Measurements from ENCODE around the gene EPHA10. TPM values are rescaled to one million over a fixed set of nuclear protein-coding genes. Genes with fewer than 3 reads are reported as not detected.
"Not testable (repeated sequence)": the region's sequence is repeated elsewhere in the genome, so short reads cannot be mapped to it uniquely, and the experiment has no call there.

The EPHA10 gene
- total and polyA plus RNA-seq, 9 donors = 0.04 to 0.27 (median 0.07) TPM; not detected in 4

DNA sequence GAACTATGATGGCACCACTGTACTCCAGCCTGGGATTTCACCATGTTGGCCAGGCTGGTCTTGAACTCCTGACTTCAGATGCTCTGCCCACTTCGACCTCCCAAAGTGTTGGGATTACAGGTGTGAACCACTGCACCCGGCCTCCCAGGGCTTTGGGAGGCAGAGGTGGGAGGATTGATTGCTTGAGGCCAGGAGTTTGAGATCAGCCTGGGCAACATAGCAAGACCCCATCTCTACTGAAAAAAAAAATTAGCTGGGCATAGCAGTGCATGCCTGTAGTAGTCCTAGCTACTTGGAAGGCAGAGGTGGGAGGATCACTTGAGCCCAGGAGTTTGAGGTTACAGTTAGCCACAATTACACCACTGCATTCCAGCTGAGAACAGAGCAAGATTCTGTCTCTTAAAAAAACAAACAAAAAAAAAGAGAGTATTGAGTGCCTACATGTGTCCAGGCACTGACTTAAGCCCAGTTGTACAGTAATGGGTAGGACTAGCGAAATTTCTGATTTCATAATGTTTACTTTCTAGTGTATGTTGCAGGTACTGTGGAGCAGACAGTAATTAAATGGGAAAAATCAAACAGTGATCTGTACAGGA, 32.9 kb upstream of the EPHA10 start:
- DNase-seq = no peak
- Histone ChIP-seq H3K4me1 (ENCODE audit: control insufficient read depth, insufficient read depth, low read length) (peaks cover 14% of the 10 kb centered on the region), H3K9me3 (replicated peaks; ENCODE audit: control insufficient read depth, low read depth, low read length) (no peaks in the 10 kb centered on the region), H3K4me3 (ENCODE audit: low read length) (no peak overlapping the region), H3K27me3 (ENCODE audit: control insufficient read depth, insufficient read depth, low read length) (peaks cover 16% of the 10 kb centered on the region), H3K27ac (ENCODE audit: low read length) (no peak overlapping the region), H3K36me3 (ENCODE audit: control insufficient read depth, insufficient read depth, low read length) (peaks cover 13% of the 10 kb centered on the region)
- WGBS (ENCODE audit: insufficient coverage) = 82% methylated on average over 1 of the region's 3 CpGs

DNA sequence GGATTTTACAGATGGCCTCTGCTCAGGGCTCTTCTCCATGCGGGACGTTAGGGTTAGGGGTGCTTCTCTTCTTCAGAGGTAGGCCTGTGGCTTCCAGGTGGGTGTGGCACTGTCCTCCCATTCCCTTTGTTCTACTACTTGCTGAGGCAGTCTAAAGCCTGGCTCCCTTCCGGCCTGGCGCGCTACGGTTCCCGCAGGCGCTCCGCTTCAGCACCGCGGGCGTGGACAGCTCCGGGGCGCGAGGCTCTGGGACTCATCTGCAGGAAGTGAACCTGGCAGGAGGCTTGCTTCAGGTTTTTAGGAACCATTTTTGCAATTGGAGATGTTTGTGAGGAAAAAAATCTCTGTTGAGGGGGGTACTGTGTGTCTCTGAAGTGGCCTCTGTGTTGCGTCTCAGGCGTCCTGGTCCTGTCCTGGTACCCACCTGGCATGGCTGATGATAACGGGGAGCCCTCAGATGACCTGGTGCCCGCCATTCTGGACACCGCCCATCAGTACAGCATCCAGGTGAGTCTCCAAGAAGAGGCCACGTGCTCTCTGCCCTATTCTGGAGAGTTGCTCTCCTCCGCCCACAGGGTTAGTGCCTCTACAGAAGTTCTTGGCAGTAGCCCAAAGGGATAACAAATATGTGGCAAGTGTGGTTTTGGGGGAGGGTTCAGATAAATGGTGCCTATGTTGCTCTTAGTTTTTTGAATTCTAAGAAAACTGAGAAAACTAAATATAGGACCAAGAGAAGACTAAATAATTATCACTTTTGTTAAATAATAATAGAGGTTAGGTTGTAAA, 30.6 kb upstream of the EPHA10 start:
- peak; percentile 74 for DNase-seq
- 24% methylated on average over 16 of the region's 22 CpGs for WGBS (ENCODE audit: insufficient coverage)

DNA sequence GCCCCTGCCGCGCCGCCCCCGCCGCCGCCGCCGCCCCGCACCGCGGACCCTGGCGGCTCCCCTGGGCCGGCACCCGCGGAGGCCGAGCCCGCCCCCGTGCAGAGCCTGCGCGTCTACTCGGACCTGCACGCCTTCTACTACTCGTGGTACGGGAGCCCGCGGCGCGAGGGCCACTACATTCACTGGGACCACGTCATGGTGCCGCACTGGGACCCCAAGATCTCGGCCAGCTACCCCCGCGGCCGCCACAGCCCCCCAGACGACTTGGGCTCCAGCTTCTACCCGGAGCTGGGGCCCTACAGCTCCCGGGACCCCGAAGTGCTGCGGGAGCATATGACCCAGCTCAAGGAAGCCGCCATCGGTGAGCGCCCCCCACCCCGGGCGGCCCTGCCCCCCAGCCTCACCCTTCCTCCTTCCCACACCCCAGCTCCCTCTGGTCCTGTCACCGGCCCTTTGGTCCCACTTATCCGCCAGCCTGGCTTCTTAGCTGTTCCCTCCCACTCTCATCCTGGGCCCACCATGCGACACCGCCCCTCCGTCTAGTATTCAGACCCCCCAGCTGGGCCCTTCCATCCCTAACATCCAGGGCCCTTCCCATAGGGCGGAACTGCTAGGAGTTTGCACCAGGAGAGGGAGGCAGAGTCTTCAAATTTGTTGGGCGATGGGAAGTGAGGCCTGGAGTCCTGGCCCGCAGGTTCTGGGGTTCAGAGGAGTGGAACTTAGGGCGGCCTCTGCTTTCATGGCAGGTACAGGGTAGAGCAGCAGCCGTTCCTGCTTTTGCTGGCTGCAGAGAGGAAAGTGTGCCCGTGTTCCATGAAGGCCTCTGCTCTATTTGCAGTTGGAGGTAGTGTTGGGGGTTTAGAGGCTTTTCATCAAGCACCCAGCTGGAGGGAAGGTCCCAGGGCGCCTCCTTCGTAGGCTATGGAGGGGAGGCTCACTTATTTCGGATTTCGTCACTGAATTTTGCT, 29.7 kb upstream of the EPHA10 start:
- 3% methylated on average over 53 of the region's 59 CpGs for WGBS (ENCODE audit: insufficient coverage)
- Histone ChIP-seq H3K4me1 (ENCODE audit: control insufficient read depth, insufficient read depth, low read length) (peaks cover 14% of the 10 kb centered on the region), H3K27me3 (ENCODE audit: control insufficient read depth, insufficient read depth, low read length) (peaks cover 23% of the 10 kb centered on the region), H3K9me3 (replicated peaks; ENCODE audit: control insufficient read depth, low read depth, low read length) (no peaks in the 10 kb centered on the region), H3K4me3 (ENCODE audit: low read length) (no peak overlapping the region), H3K27ac (ENCODE audit: low read length) (no peak overlapping the region), H3K36me3 (ENCODE audit: control insufficient read depth, insufficient read depth, low read length) (no peaks in the 10 kb centered on the region)
- DNase-seq = no peak

More for the DNA sequence above, 30.6 kb upstream of the EPHA10 start:
- no peak overlapping the region for H3K4me3 ChIP-seq (ENCODE audit: low read length)
- H3K9me3 ChIP-seq (replicated peaks; ENCODE audit: control insufficient read depth, low read depth, low read length) = no peaks in the 10 kb centered on the region
- H3K27me3 ChIP-seq (ENCODE audit: control insufficient read depth, insufficient read depth, low read length) = peaks cover 23% of the 10 kb centered on the region
- peaks cover 14% of the 10 kb centered on the region for H3K4me1 ChIP-seq (ENCODE audit: control insufficient read depth, insufficient read depth, low read length)
- peaks cover 3% of the 10 kb centered on the region for H3K36me3 ChIP-seq (ENCODE audit: control insufficient read depth, insufficient read depth, low read length)
- no peak overlapping the region for H3K27ac ChIP-seq (ENCODE audit: low read length)

DNA sequence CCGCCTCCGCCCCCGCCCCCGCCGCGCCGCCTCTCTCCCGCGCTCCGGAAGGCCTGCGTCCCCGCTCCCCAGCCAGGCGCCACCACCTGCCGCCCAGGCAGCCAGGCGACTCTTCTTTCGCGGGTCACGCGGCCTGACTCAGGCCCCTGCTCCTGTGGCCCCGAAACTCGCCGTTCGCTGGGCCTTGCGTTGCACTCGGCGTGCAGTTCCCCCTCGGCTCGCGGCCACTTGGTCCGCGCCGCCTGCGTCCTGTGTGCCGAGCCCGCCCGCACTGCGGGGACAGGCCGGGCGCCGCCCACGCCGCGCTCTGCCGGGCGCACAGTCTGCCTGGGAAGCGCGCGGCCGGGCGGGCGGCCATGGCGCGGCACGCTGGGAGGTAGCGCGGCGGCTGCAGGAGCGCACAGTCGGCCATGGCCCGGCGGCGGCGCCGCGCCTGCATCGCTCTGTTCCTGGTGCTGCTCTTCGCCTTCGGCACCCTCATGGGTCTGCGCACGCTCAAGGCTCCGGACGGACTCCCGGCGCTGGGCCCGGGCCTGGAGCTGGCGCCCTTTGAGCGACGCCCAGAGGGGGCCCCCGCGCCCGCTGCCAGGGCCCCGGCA, 29.0 kb upstream of the EPHA10 start, which contains the start of gene MANEAL:
MANEAL (plus strand) TSS at position 75 of the 599 bp plus-strand sequence; CDS start at position 411, 336 bp downstream.
- H3K9me3 ChIP-seq (replicated peaks; ENCODE audit: control insufficient read depth, low read depth, low read length) = no peaks in the 10 kb centered on the region
- peaks cover 23% of the 10 kb centered on the region for H3K27me3 ChIP-seq (ENCODE audit: control insufficient read depth, insufficient read depth, low read length)
- no peaks in the 10 kb centered on the region for H3K36me3 ChIP-seq (ENCODE audit: control insufficient read depth, insufficient read depth, low read length)
- WGBS (ENCODE audit: insufficient coverage) = under 1% methylated on average over 79 of the region's 82 CpGs
- peaks cover 14% of the 10 kb centered on the region for H3K4me1 ChIP-seq (ENCODE audit: control insufficient read depth, insufficient read depth, low read length)
- DNase-seq = peak; percentile 64
- no peak within 1 kb of the TSS for H3K27ac ChIP-seq (ENCODE audit: low read length)
- H3K4me3 ChIP-seq (ENCODE audit: low read length) = peak within 1 kb of the TSS; percentile 32

DNA sequence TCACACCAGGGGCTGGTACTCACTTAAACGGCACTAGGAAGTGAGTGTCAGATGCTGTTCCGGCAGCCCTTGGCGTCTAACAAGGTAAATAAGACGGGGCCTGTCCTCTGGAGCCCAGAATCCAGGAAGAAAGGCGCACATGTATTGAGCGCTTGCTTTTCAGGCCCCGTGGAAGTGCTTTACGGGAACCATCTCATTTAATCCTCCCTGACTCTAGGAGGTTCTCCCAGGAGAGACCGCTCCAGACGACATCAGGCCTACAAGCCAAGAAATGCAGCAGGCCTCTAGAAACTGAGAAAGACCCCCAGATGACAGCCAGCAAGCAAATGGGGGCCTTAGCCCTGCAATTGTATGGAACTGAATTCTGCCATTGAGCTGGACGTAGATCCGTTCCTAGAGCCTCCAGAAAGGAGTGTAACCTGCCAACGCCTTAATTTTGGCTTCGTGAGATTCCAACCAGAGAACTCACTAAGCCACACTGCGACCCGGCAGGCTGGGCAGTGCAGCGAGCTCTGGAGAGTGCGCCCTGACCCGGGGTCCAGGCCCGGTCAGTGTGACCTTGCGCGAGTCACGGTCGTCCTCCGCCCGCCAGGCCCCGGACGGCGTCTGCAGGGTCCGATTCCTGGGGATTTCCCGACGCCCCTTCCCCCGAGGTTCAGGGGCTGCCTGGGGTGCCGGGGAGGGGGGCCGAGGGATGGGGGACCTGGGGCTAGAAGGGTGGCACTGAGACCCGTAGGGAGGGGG, 28.2 kb upstream of the EPHA10 start:
- no peaks in the 10 kb centered on the region for H3K36me3 ChIP-seq (ENCODE audit: control insufficient read depth, insufficient read depth, low read length)
- no peak overlapping the region for H3K27ac ChIP-seq (ENCODE audit: low read length)
- peaks cover 23% of the 10 kb centered on the region for H3K27me3 ChIP-seq (ENCODE audit: control insufficient read depth, insufficient read depth, low read length)
- 28% methylated on average over 33 of the region's 36 CpGs for WGBS (ENCODE audit: insufficient coverage)
- peaks cover 14% of the 10 kb centered on the region for H3K4me1 ChIP-seq (ENCODE audit: control insufficient read depth, insufficient read depth, low read length)
- H3K9me3 ChIP-seq (replicated peaks; ENCODE audit: control insufficient read depth, low read depth, low read length) = no peaks in the 10 kb centered on the region
- no peak for DNase-seq
- H3K4me3 ChIP-seq (ENCODE audit: low read length) = no peak overlapping the region

GRCh38 chr1:37782491-37782890, 17.6 kb upstream of the EPHA10 start:
- 75% methylated on average over 10 of the region's 17 CpGs for WGBS (ENCODE audit: insufficient coverage)
- no peak for DNase-seq
- Histone ChIP-seq H3K4me1 (ENCODE audit: control insufficient read depth, insufficient read depth, low read length) (no peaks in the 10 kb centered on the region), H3K4me3 (ENCODE audit: low read length) (no peak overlapping the region), H3K27me3 (ENCODE audit: control insufficient read depth, insufficient read depth, low read length) (peaks cover 4% of the 10 kb centered on the region), H3K27ac (ENCODE audit: low read length) (no peak overlapping the region), H3K36me3 (ENCODE audit: control insufficient read depth, insufficient read depth, low read length) (no peaks in the 10 kb centered on the region), H3K9me3 (replicated peaks; ENCODE audit: control insufficient read depth, low read depth, low read length) (no peaks in the 10 kb centered on the region)

DNA sequence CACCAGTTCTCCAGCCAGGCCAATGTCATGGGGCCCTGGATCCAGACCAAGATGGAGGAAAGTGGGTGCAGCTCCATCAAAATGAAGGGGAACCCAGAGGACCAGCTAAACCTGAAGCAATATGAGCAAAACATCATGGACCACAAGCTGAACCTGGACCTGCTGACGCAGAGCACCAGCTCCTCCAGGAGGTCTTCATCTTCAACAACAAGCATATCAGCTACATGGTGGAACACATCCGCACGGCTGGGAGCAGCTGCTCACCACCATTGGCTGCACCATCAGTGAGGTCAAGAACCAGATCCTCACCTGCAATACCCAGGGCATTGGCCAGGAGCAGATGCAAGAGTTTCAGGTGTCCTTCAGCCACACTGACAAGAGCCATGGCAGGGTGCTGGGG, 13.7 kb upstream of the EPHA10 start:
- Histone ChIP-seq H3K4me1 (ENCODE audit: control insufficient read depth, insufficient read depth, low read length) (no peaks in the 10 kb centered on the region), H3K9me3 (replicated peaks; ENCODE audit: control insufficient read depth, low read depth, low read length) (no peaks in the 10 kb centered on the region), H3K27me3 (ENCODE audit: control insufficient read depth, insufficient read depth, low read length) (peaks cover 4% of the 10 kb centered on the region), H3K4me3 (ENCODE audit: low read length) (no peak overlapping the region), H3K36me3 (ENCODE audit: control insufficient read depth, insufficient read depth, low read length) (no peaks in the 10 kb centered on the region), H3K27ac (ENCODE audit: low read length) (no peak overlapping the region)
- DNase-seq = no peak
- 75% methylated on average over 2 of the region's 3 CpGs for WGBS (ENCODE audit: insufficient coverage)

- no peak for DNase-seq
- WGBS (ENCODE audit: insufficient coverage) = 64% methylated on average over 3 of the region's 4 CpGs
These were observed 12.1 kb upstream of the EPHA10 start for GRCh38 chr1:37776946-37777516.

GRCh38 chr1:37771440-37771839, 6.5 kb upstream of the EPHA10 start:
- H3K4me1 ChIP-seq (ENCODE audit: control insufficient read depth, insufficient read depth, low read length); H3K27ac ChIP-seq (ENCODE audit: low read length); H3K4me3 ChIP-seq (ENCODE audit: low read length); H3K9me3 ChIP-seq (replicated peaks; ENCODE audit: control insufficient read depth, low read depth, low read length); H3K36me3 ChIP-seq (ENCODE audit: control insufficient read depth, insufficient read depth, low read length); H3K27me3 ChIP-seq (ENCODE audit: control insufficient read depth, insufficient read depth, low read length); DNase-seq: not testable (repeated sequence)

More at GRCh38 chr1:37776946-37777516, 12.1 kb upstream of the EPHA10 start:
- H3K27ac ChIP-seq (ENCODE audit: low read length) = no peak overlapping the region
- H3K9me3 ChIP-seq (replicated peaks; ENCODE audit: control insufficient read depth, low read depth, low read length) = no peaks in the 10 kb centered on the region
- H3K4me3 ChIP-seq (ENCODE audit: low read length) = no peak overlapping the region
- H3K27me3 ChIP-seq (ENCODE audit: control insufficient read depth, insufficient read depth, low read length) = peaks cover 4% of the 10 kb centered on the region
- no peaks in the 10 kb centered on the region for H3K4me1 ChIP-seq (ENCODE audit: control insufficient read depth, insufficient read depth, low read length)
- no peaks in the 10 kb centered on the region for H3K36me3 ChIP-seq (ENCODE audit: control insufficient read depth, insufficient read depth, low read length)
